K562 (cell line): Measurements from ENCODE around the gene CTDSPL. TPM values are rescaled to one million over a fixed set of nuclear protein-coding genes. Genes with fewer than 3 reads are reported as not detected.

ENCODE experiments used
- ATAC-seq: fragments of 200-7000 bp; cut with Tn5 transposase; 3 replicates; pipeline ENCODE4 v1.9.1; 2020; ENCODE audit warnings: moderate library complexity
- BruUV-seq: library from RNA; stranded (reverse); fragments of 400-500 nt; replicated peaks from 2 replicates; lab custom pipeline; 2021; lab: Mats Ljungman, UMichigan
- CTCF ChIA-PET: fragments of 300-600 bp; formaldehyde crosslinking; extraction: SDS; loops from one replicate; lab custom pipeline; 2021; ENCODE audit warnings: low intra/inter-chr PET ratio; lab: Yijun Ruan, JAX
- POLR2A ChIA-PET: fragments of 300-600, 350-650 bp; sonication (Branson Sonifier 250); formaldehyde crosslinking; extraction: SDS; loops from one replicate; lab custom pipeline; 2021; ENCODE audit warnings: antibody characterized with exemption, inconsistent platforms; lab: Yijun Ruan, JAX
- DNase-seq, 4 experiments: peaks; one replicate each; pipeline versions ENCODE4 v3.0.0 to v3.0.0-alpha.2; 2011 to 2018; ENCODE audit warnings: low spot score in 3 of 4, mixed read lengths in 3 of 4; ENCODE audit errors: extremely low read depth in 1 of 4
- FAIRE-seq: peaks from 2 replicates; lab custom pipeline; 2011; peaks lifted over from hg19 to GRCh38; lab: Jason Lieb, UNC
- H2AFZ ChIP-seq: 2 replicates; pipeline ENCODE4 v1.6.0; 2011; ENCODE audit warnings: low read depth, low read length, control low read depth, inconsistent platforms
- H3K27ac ChIP-seq: fragments of 200-600 bp; 3 replicates; pipeline ENCODE4 v1.8.0; 2011; ENCODE audit warnings: low read depth, mild to moderate bottlenecking, control low read depth, inconsistent platforms, low read length, moderate library complexity, mixed read lengths; ENCODE audit errors: extremely low read depth
- H3K27me3 ChIP-seq, 2 experiments: fragments of 300-600 bp in 1 of 2; 2 replicates in 1 of 2; 3 replicates in 1 of 2; pipeline versions ENCODE4 v1.6.0 to v1.8.0; 2011; ENCODE audit warnings: inconsistent platforms in 2 of 2, low read length in 2 of 2, mild to moderate bottlenecking in 1 of 2, mixed read lengths in 1 of 2, moderate library complexity in 1 of 2; ENCODE audit not compliant: control insufficient read depth in 2 of 2, insufficient read depth in 2 of 2
- H3K36me3 ChIP-seq: fragments of 300-600 bp; 3 replicates; pipeline ENCODE4 v1.8.0; 2011; ENCODE audit warnings: mild to moderate bottlenecking, low read length, inconsistent platforms; ENCODE audit not compliant: control insufficient read depth, insufficient read depth
- H3K4me1 ChIP-seq, 2 experiments: fragments of 200-600 bp in 1 of 2; replicated peaks in 1 of 2; 2 replicates in 1 of 2; 3 replicates in 1 of 2; pipeline versions ENCODE4 v1.5.1 to v1.8.0; 2011; ENCODE audit warnings: inconsistent platforms in 2 of 2, low read length in 2 of 2, mild to moderate bottlenecking in 1 of 2, mixed read lengths in 1 of 2, moderate library complexity in 1 of 2; ENCODE audit not compliant: control insufficient read depth in 2 of 2, insufficient read depth in 2 of 2
- H3K4me2 ChIP-seq: 2 replicates; pipeline ENCODE4 v1.6.1; 2011; ENCODE audit warnings: low read length, control low read depth, inconsistent platforms, mixed read lengths; ENCODE audit not compliant: insufficient read depth
- H3K4me3 ChIP-seq: fragments of 200-600 bp; sonication (generic), shearing (Covaris generic); 2 replicates; pipeline ENCODE4 v1.5.1; 2016; ENCODE audit warnings: control low read depth, inconsistent platforms
- H3K79me2 ChIP-seq: fragments of 200-600 bp; 3 replicates; pipeline ENCODE4 v1.8.0; 2011; ENCODE audit warnings: low read length, inconsistent platforms; ENCODE audit not compliant: control insufficient read depth, insufficient read depth
- H3K9ac ChIP-seq, 2 experiments: 2 replicates each; pipeline versions ENCODE4 v1.6.0 to v1.6.1; 2011; ENCODE audit warnings: low read depth in 2 of 2, low read length in 2 of 2, control low read depth in 1 of 2, inconsistent platforms in 1 of 2, mild to moderate bottlenecking in 1 of 2, mixed read lengths in 1 of 2; ENCODE audit not compliant: insufficient read depth in 1 of 2
- H3K9me1 ChIP-seq: one replicate; pipeline ENCODE4 v1.6.0; 2011; ENCODE audit warnings: inconsistent platforms, mild to moderate bottlenecking, low read length, moderate library complexity; ENCODE audit not compliant: control insufficient read depth, insufficient read depth
- H3K9me3 ChIP-seq: replicated peaks from 2 replicates; pipeline ENCODE4 v1.5.1; 2011; ENCODE audit warnings: low read depth, low read length, inconsistent platforms; ENCODE audit not compliant: control insufficient read depth, insufficient read depth
- H4K20me1 ChIP-seq: replicated peaks from 2 replicates; pipeline ENCODE4 v1.6.1; 2011; ENCODE audit warnings: low read length, inconsistent platforms, mixed read lengths; ENCODE audit not compliant: control insufficient read depth, insufficient read depth
- DNMT1 ChIP-seq: fragments of 450-650 bp; IDR thresholded peaks from 2 replicates; pipeline ENCODE4 v1.6.1; 2016; ENCODE audit warnings: antibody characterized with exemption, mild to moderate bottlenecking
- ESRRB ChIP-seq: fragments of 250-450 bp; sonication (Bioruptor Pico); IDR thresholded peaks from 2 replicates; pipeline ENCODE4 v1.5.0; 2020; ENCODE audit warnings: mild to moderate bottlenecking, moderate library complexity, borderline replicate concordance
- HDAC2 ChIP-seq: fragments of 450-650 bp; IDR thresholded peaks from 2 replicates; pipeline ENCODE4 v1.6.1; 2016; ENCODE audit warnings: mild to moderate bottlenecking
- SUPT5H ChIP-seq: fragments of 450-650 bp; IDR thresholded peaks from 2 replicates; pipeline ENCODE4 v1.6.1; 2016
- WGBS: fragments of 100-300 bp; shearing (Covaris generic); methylation state at CpG from one replicate; pipeline ENCODE4 v1.1.6; 2016; ENCODE audit warnings: low coverage, mixed read lengths; ENCODE audit not compliant: insufficient coverage; ENCODE audit errors: missing lambda C conversion rate; 5-methylcytosine and 5-hydroxymethylcytosine counted together
- in situ Hi-C: fragments of 300-500 bp; cut with MboI; formaldehyde crosslinking; loops from 4 replicates; pipeline ENCODE4 v1.15.0; 2018; ENCODE audit warnings: inconsistent platforms, mixed read lengths
- intact Hi-C: fragments of 100-400 bp; cut with micrococcal nuclease; formaldehyde crosslinking; loops from 2 replicates; pipeline ENCODE4 v1.14.2; 2022
- polyA plus RNA-seq, 8 experiments: library from polyadenylated mRNA; depleted of rRNA in 4 of 8; stranded (reverse) in 5 of 8; unstranded in 3 of 8; fragments of >200 nt; fragmentation: Nextera tagmentation in 2 of 8; fragmentation: Illumina TruSeq in 1 of 8; extraction: Ambion mirVana in 2 of 8; extraction: Trizol in 1 of 8; gene quantifications; 2 replicates each; pipeline versions ENCODE4 v1.2.1 to v1.2.3, GENCODE V29; 2011 to 2014; ENCODE audit warnings: inconsistent platforms in 1 of 8, missing spikeins in 1 of 8
- total RNA-seq, 7 experiments: library from RNA; depleted of rRNA in 6 of 7; stranded (reverse); fragments of >200 nt in 6 of 7; fragmentation: Illumina TruSeq in 2 of 7; extraction: Trizol in 2 of 7; gene quantifications; 2 replicates each; pipeline versions ENCODE4 v1.2.1 to v1.2.3, GENCODE V29; 2011 to 2021; ENCODE audit warnings: low replicate concordance in 1 of 7
- TF ChIP-seq, protein P1 (sequence below), 3 experiments: fragments of 200-800 bp in 1 of 3; sonication (Bioruptor generic) in 1 of 3; sonication (generic) in 1 of 3; formaldehyde crosslinking in 1 of 3; IDR thresholded peaks; 2 replicates each; pipeline versions ENCODE4 v1.6.1 to v1.8.0; 2016 to 2022; ENCODE audit warnings: mild to moderate bottlenecking in 2 of 3, missing compliant biosample characterization in 2 of 3, missing genetic modification characterization in 2 of 3, missing genetic modification reagents in 1 of 3

Gene CTDSPL
- total and polyA plus RNA-seq, 9 of the 15 experiments (the other 6 are each of a cell fraction or from before 2014, with no cell fraction given), result 5.1 to 19.3 (median 11.3) TPM

DNA sequence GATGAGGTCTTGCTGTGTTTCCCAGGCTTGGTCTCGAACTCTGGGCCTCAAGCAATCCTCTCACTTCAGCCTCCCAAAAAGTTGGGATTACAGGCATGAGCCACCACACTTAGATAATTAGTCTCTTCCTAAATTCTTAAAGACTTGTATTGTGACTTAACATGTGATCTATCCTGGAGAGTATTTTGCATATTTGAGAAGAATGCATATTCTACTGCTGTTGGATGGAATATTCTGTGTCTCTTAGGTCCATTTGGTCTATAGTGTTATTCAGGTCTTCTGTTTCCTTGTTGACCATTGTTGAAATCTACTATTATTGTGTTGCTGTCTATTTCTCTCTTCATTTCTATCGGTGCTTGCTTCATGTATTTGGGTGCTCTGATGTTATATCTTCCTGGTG is 68.8 kb downstream of the CTDSPL start:
- no peaks in the 10 kb centered on the region for H4K20me1 ChIP-seq
- no peak overlapping the region for H3K27ac ChIP-seq
- 0 out of 5 replicates have a peak, but pooled peaks cover 0 to 2% of the 10 kb centered on the region in 2 experiments for H3K27me3 ChIP-seq
- no peaks in the 10 kb centered on the region for H3K36me3 ChIP-seq
- no peak overlapping the region for H3K4me2 ChIP-seq
- no peak for FAIRE-seq
- H3K79me2 ChIP-seq, result no peaks in the 10 kb centered on the region
- in situ Hi-C loops (no loop called here), intact Hi-C loops (no loop called here)
- H3K9ac ChIP-seq, result no peak overlapping the region
- no peak for ATAC-seq
- H3K9me3 ChIP-seq, result no peaks in the 10 kb centered on the region
- no peak for TF ChIP-seq ESRRB (CRISPR knock-in tag)
- TF ChIP-seq SUPT5H, result no peak
- TF ChIP-seq, protein P1, sequence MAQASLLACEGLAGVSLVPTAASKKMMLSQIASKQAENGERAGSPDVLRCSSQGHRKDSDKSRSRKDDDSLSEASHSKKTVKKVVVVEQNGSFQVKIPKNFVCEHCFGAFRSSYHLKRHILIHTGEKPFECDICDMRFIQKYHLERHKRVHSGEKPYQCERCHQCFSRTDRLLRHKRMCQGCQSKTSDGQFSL (CRISPR knock-in tag; IDR thresholded peaks at IDR 0.05), result no peak
- TF ChIP-seq, protein P1 (tag; IDR thresholded peaks at IDR 0.05), result no peak
- TF ChIP-seq DNMT1, result no peak
- no peak for TF ChIP-seq HDAC2
- no peaks in the 10 kb centered on the region for H3K9me1 ChIP-seq
- CTCF ChIA-PET, result no interaction called here
- no peak overlapping the region for H3K4me3 ChIP-seq
- DNase-seq, result no peak
- no TSS peak for BruUV-seq
- 15% methylated on average over 2 of the region's 2 CpGs for WGBS
- no peak overlapping the region for H2AFZ ChIP-seq
- POLR2A ChIA-PET, result interaction anchor here (0.5 to 2.0 kb wide), 3 partner anchors 8 to 11 kb away, joined by 3 to 5 read pairs (median 3); no protein-coding TSS in a partner anchor
- H3K4me1 ChIP-seq, result no peaks in the 10 kb centered on the region
